ENCODE results near the gene RNASEL. TPM values are rescaled to one million over a fixed set of nuclear protein-coding genes. Genes with fewer than 3 reads are reported as not detected.

Gene RNASEL
- total and polyA plus RNA-seq, 4 donors: 1.3 to 3.9 (median 2.4) TPM

- no peaks in the 10 kb centered on the region for H3K9me3 ChIP-seq (ENCODE audit: control insufficient read depth in 4 of 4, low read length in 3 of 4)
- H3K27ac ChIP-seq (ENCODE audit: low read depth in 1 of 2, low read length in 2 of 2): no peak overlapping the region
- TF ChIP-seq RAD21 (IDR thresholded peaks at IDR 0.05) (no peak), GABPA (IDR thresholded peaks at IDR 0.05 in 1 of 2, conservative IDR thresholded peaks at IDR 0.05 in 1 of 2) (no peak), FOXA1 (IDR thresholded peaks at IDR 0.05) (no peak), EGR1 (IDR thresholded peaks at IDR 0.05; ENCODE audit: low read depth in 2 of 2) (no peak), ZBTB33 (IDR thresholded peaks at IDR 0.05) (no peak), YY1 (IDR thresholded peaks at IDR 0.05) (no peak), REST (IDR thresholded peaks at IDR 0.05) (no peak), HNF4A (conservative IDR thresholded peaks at IDR 0.05) (no peak), NR2F2 (IDR thresholded peaks at IDR 0.05) (no peak), HNF4G (IDR thresholded peaks at IDR 0.05) (no peak), SP1 (IDR thresholded peaks at IDR 0.05) (no peak)
- TF ChIP-seq, protein P1, sequence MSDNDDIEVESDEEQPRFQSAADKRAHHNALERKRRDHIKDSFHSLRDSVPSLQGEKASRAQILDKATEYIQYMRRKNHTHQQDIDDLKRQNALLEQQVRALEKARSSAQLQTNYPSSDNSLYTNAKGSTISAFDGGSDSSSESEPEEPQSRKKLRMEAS (IDR thresholded peaks at IDR 0.05): no peak
- H3K4me3 ChIP-seq (ENCODE audit: low read depth in 1 of 3, low read length in 3 of 3): no peak overlapping the region
- H3K36me3 ChIP-seq (ENCODE audit: control insufficient read depth in 4 of 4, insufficient read depth in 3 of 4, low read depth in 1 of 4, low read length in 3 of 4): no peaks in the 10 kb centered on the region
- H3K27me3 ChIP-seq (ENCODE audit: control insufficient read depth in 4 of 4, insufficient read depth in 4 of 4, low read length in 3 of 4): no peaks in the 10 kb centered on the region
- H3K9ac ChIP-seq (ENCODE audit: low read depth in 1 of 2, low read length in 2 of 2): no peak overlapping the region
- no peak for DNase-seq (ENCODE audit: low spot score)
- WGBS: 81% methylated on average over 3 of the region's 3 CpGs
- no peaks in the 10 kb centered on the region for H3K4me1 ChIP-seq (ENCODE audit: control insufficient read depth in 4 of 4, insufficient read depth in 4 of 4, low read length in 3 of 4)
These were observed 23.5 kb downstream of the RNASEL start for GRCh38 chr1:182565537-182565936.

DNA sequence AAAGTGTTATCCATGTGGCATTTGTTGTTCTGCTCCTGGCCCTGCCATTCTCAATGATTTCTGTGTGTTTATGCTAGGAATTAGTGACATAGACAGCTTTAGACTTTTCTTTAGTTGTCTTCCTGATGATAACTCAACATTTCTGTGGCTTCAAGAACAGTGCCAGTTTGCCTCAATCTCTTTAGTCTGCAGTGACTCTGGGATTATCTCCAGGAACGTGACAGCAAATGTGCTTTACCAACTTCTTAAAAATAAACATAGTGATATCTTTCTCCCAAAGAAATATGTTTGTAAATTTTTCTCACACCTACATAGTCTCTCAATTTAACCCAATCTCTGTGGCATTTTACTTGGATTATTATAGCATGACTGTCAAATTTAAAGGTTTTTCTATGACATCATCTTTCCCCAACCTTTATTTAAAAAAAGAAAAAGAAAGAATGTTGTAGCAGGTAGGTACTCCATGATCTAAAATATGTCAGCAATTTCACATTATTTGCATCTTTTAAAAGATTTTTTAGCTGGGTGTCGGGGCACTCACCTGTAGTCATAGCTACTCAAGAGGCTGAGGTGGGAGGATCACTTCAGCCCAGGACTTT, 24.6 kb downstream of the RNASEL start:
- Histone ChIP-seq H3K4me1 (ENCODE audit: control insufficient read depth in 4 of 4, insufficient read depth in 4 of 4, low read length in 3 of 4) (no peaks in the 10 kb centered on the region), H3K9ac (ENCODE audit: low read depth in 1 of 2, low read length in 2 of 2) (no peak overlapping the region), H3K27ac (ENCODE audit: low read depth in 1 of 2, low read length in 2 of 2) (no peak overlapping the region), H3K4me3 (ENCODE audit: low read depth in 1 of 3, low read length in 3 of 3) (no peak overlapping the region), H3K9me3 (ENCODE audit: control insufficient read depth in 4 of 4, low read length in 3 of 4) (no peaks in the 10 kb centered on the region), H3K27me3 (ENCODE audit: control insufficient read depth in 4 of 4, insufficient read depth in 4 of 4, low read length in 3 of 4) (no peaks in the 10 kb centered on the region), H3K36me3 (ENCODE audit: control insufficient read depth in 4 of 4, insufficient read depth in 3 of 4, low read depth in 1 of 4, low read length in 3 of 4) (no peaks in the 10 kb centered on the region)
- no peak for DNase-seq (ENCODE audit: low spot score)
- no peak for TF ChIP-seq NR2F2 (IDR thresholded peaks at IDR 0.05)
- no peak for TF ChIP-seq FOXA1 (IDR thresholded peaks at IDR 0.05)
- no peak for TF ChIP-seq RXRA (IDR thresholded peaks at IDR 0.05)
- no peak for TF ChIP-seq RAD21 (IDR thresholded peaks at IDR 0.05)
- TF ChIP-seq HNF4A (conservative IDR thresholded peaks at IDR 0.05): no peak
- TF ChIP-seq, protein P2, sequence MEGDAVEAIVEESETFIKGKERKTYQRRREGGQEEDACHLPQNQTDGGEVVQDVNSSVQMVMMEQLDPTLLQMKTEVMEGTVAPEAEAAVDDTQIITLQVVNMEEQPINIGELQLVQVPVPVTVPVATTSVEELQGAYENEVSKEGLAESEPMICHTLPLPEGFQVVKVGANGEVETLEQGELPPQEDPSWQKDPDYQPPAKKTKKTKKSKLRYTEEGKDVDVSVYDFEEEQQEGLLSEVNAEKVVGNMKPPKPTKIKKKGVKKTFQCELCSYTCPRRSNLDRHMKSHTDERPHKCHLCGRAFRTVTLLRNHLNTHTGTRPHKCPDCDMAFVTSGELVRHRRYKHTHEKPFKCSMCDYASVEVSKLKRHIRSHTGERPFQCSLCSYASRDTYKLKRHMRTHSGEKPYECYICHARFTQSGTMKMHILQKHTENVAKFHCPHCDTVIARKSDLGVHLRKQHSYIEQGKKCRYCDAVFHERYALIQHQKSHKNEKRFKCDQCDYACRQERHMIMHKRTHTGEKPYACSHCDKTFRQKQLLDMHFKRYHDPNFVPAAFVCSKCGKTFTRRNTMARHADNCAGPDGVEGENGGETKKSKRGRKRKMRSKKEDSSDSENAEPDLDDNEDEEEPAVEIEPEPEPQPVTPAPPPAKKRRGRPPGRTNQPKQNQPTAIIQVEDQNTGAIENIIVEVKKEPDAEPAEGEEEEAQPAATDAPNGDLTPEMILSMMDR (IDR thresholded peaks at IDR 0.05; ENCODE audit: low read depth, low read length, missing input control): no peak
- TF ChIP-seq TAF1 (conservative IDR thresholded peaks at IDR 0.05): no peak
- no peak for TF ChIP-seq YY1 (IDR thresholded peaks at IDR 0.05)
- no peak for TF ChIP-seq FOXA2 (IDR thresholded peaks at IDR 0.05)
- 77% methylated on average over 2 of the region's 2 CpGs for WGBS

Measured in liver (tissue), 9 donors.